ENCODE measurements around the gene AKTIP. TPM values are rescaled to one million over a fixed set of nuclear protein-coding genes. Genes with fewer than 3 reads are reported as not detected.
"Not testable (repeated sequence)": the region's sequence is repeated elsewhere in the genome, so short reads cannot be mapped to it uniquely, and the experiment has no call there.

The AKTIP gene
- 10 to 100 TPM; 44.4 to 54.4 (median 47.3) TPM for polyA plus RNA-seq (ENCODE audit: insufficient read length in 3 of 3)

GRCh38 chr16:53502331-53503269 is at the start of gene AKTIP:
Gene AKTIP (minus strand): TSS chr16:53503209. CDS start chr16:53500259, 2,950 bp downstream.
- peak; percentile 31 to 45 (median 39) for DNase-seq (ENCODE audit: low read depth in 3 of 3, low spot score in 2 of 3)

GRCh38 chr16:53549970-53550690 is 47.1 kb upstream of the AKTIP start:
- peak; percentile 74 to 77 (median 75) for DNase-seq (ENCODE audit: low read depth in 3 of 3, low spot score in 2 of 3)

GRCh38 chr16:53546988-53547391 is 44.0 kb upstream of the AKTIP start:
- no peak for DNase-seq (ENCODE audit: low read depth in 3 of 3, low spot score in 2 of 3)

GRCh38 chr16:53545433-53545832 is 42.4 kb upstream of the AKTIP start:
- DNase-seq (ENCODE audit: low read depth in 3 of 3, low spot score in 2 of 3), result no peak

GRCh38 chr16:53542283-53542682 is 39.3 kb upstream of the AKTIP start:
- no peak for DNase-seq (ENCODE audit: low read depth in 3 of 3, low spot score in 2 of 3)

- no peak for DNase-seq (ENCODE audit: low read depth in 3 of 3, low spot score in 2 of 3)
Measured at GRCh38 chr16:53541326-53541725, 38.3 kb upstream of the AKTIP start.

- not testable (repeated sequence) for DNase-seq (ENCODE audit: low read depth in 3 of 3, low spot score in 2 of 3)
Measured at GRCh38 chr16:53539759-53540718, 37.0 kb upstream of the AKTIP start.

GRCh38 chr16:53539346-53539745 is 36.3 kb upstream of the AKTIP start:
- DNase-seq (ENCODE audit: low read depth in 3 of 3, low spot score in 2 of 3), result not testable (repeated sequence)

GRCh38 chr16:53537626-53538025 is 34.6 kb upstream of the AKTIP start:
- DNase-seq (ENCODE audit: low read depth in 3 of 3, low spot score in 2 of 3), result no peak

- no peak for DNase-seq (ENCODE audit: low read depth in 3 of 3, low spot score in 2 of 3)
Measured at GRCh38 chr16:53534206-53534605, 31.2 kb upstream of the AKTIP start.

GRCh38 chr16:53530741-53531140 is 27.7 kb upstream of the AKTIP start:
- no peak for DNase-seq (ENCODE audit: low read depth in 3 of 3, low spot score in 2 of 3)

- no peak for DNase-seq (ENCODE audit: low read depth in 3 of 3, low spot score in 2 of 3)
Measured at GRCh38 chr16:53530046-53530445, 27.0 kb upstream of the AKTIP start.

- no peak for DNase-seq (ENCODE audit: low read depth in 3 of 3, low spot score in 2 of 3)
Measured at GRCh38 chr16:53529513-53529912, 26.5 kb upstream of the AKTIP start.

- DNase-seq (ENCODE audit: low read depth in 3 of 3, low spot score in 2 of 3), result no peak
Measured at GRCh38 chr16:53528797-53529196, 25.8 kb upstream of the AKTIP start.

GRCh38 chr16:53523971-53524548 is 21.1 kb upstream of the AKTIP start:
- DNase-seq (ENCODE audit: low read depth in 3 of 3, low spot score in 2 of 3), result no peak

- no peak for DNase-seq (ENCODE audit: low read depth in 3 of 3, low spot score in 2 of 3)
Measured at GRCh38 chr16:53523126-53523804, 20.3 kb upstream of the AKTIP start.

- DNase-seq (ENCODE audit: low read depth in 3 of 3, low spot score in 2 of 3), result no peak
Measured at GRCh38 chr16:53519417-53520091, 16.5 kb upstream of the AKTIP start.

- no peak for DNase-seq (ENCODE audit: low read depth in 3 of 3, low spot score in 2 of 3)
Measured at GRCh38 chr16:53518550-53519416, 15.8 kb upstream of the AKTIP start.

Data from right renal cortex interstitium (tissue), 3 donors.